ENCODE measurements around the gene BMP3. TPM values are rescaled to one million over a fixed set of nuclear protein-coding genes. Genes with fewer than 3 reads are reported as not detected.

BMP3 gene
- total and polyA plus RNA-seq, 10 of the 15 experiments (the other 5 are each of a cell fraction or from before 2014, with no cell fraction given), result 0.37 to 1.4 (median 0.88) TPM

- CTCF ChIA-PET, result interaction anchor here (0.7 to 2.7 kb wide), 2 partner anchors 15 to 724 kb away, joined by 3 to 15 read pairs; no protein-coding TSS in a partner anchor
- FAIRE-seq (no peak), DNase-seq (ENCODE audit: low read depth, low spot score) (no peak), ATAC-seq (no peak)
- SMC1A ChIA-PET (ENCODE audit: uncharacterized antibody, unreplicated experiment), result no interaction called here
- RAD21 ChIA-PET (ENCODE audit: unreplicated experiment), result no interaction called here
- Histone ChIP-seq H3K79me2 (ENCODE audit: control insufficient read depth, insufficient read depth, low read length) (no peaks in the 10 kb centered on the region), H3K4me2 (ENCODE audit: control insufficient read depth, insufficient read depth) (no peak overlapping the region), H3K4me3 (no peak overlapping the region), H4K20me1 (ENCODE audit: control insufficient read depth, insufficient read depth) (no peaks in the 10 kb centered on the region), H3K4me1 (ENCODE audit: control insufficient read depth, insufficient read depth, low read length) (no peaks in the 10 kb centered on the region), H3K9ac (ENCODE audit: control insufficient read depth, insufficient read depth, low read length) (no peak overlapping the region), H3K9me3 (replicated peaks; ENCODE audit: control insufficient read depth, insufficient read depth, low read length) (no peaks in the 10 kb centered on the region), H3K36me3 (ENCODE audit: control insufficient read depth in 2 of 2, insufficient read depth in 2 of 2, low read length in 1 of 2) (no peaks in the 10 kb centered on the region), H3K27me3 (replicated peaks in 1 of 2; ENCODE audit: control insufficient read depth in 2 of 2, insufficient read depth in 2 of 2, low read length in 1 of 2) (no peaks in the 10 kb centered on the region), H2AFZ (ENCODE audit: control insufficient read depth, low read depth, low read length) (no peak overlapping the region), H3K27ac (ENCODE audit: control insufficient read depth, insufficient read depth) (no peak overlapping the region)
- no TSS peak for BruUV-seq (replicated peaks)
- WGBS (ENCODE audit: insufficient coverage, insufficient replicate concordance, low lambda C conversion rate, missing lambda C conversion rate), result 30% methylated on average over 3 of the region's 3 CpGs
- POLR2A ChIA-PET, result no interaction called here
- in situ Hi-C loops (cut with MboI), result no loop called here
- TF ChIP-seq NRF1 (conservative IDR thresholded peaks at IDR 0.05; ENCODE audit: low read depth, low read length) (no peak), RCOR1 (conservative IDR thresholded peaks at IDR 0.05; ENCODE audit: low read depth, low read length) (no peak), FOXM1 (IDR thresholded peaks at IDR 0.05; ENCODE audit: low read depth, low read length) (no peak), CHD4 (IDR thresholded peaks at IDR 0.05) (no peak), MTA2 (IDR thresholded peaks at IDR 0.05; ENCODE audit: low read depth) (no peak), ATF2 (IDR thresholded peaks at IDR 0.05; ENCODE audit: low read length) (no peak), NFYB (IDR thresholded peaks at IDR 0.05; ENCODE audit: insufficient read depth, low read depth, low read length) (no peak), KLF5 (IDR thresholded peaks at IDR 0.05; ENCODE audit: partially characterized antibody) (no peak), RFX5 (IDR thresholded peaks at IDR 0.05; ENCODE audit: low read depth, low read length) (no peak), ZSCAN29 (IDR thresholded peaks at IDR 0.05) (no peak), RB1 (IDR thresholded peaks at IDR 0.05; ENCODE audit: borderline replicate concordance) (no peak), ZNF274 (IDR thresholded peaks at IDR 0.05; ENCODE audit: insufficient read depth, insufficient read length) (no peak), POLR2AphosphoS2 (IDR thresholded peaks at IDR 0.05; ENCODE audit: low read depth, low read length) (no peak), MEF2B (IDR thresholded peaks at IDR 0.05; ENCODE audit: partially characterized antibody, poor library complexity, severe bottlenecking) (no peak), SMARCA5 (IDR thresholded peaks at IDR 0.05) (no peak)
- TF ChIP-seq, protein P1, sequence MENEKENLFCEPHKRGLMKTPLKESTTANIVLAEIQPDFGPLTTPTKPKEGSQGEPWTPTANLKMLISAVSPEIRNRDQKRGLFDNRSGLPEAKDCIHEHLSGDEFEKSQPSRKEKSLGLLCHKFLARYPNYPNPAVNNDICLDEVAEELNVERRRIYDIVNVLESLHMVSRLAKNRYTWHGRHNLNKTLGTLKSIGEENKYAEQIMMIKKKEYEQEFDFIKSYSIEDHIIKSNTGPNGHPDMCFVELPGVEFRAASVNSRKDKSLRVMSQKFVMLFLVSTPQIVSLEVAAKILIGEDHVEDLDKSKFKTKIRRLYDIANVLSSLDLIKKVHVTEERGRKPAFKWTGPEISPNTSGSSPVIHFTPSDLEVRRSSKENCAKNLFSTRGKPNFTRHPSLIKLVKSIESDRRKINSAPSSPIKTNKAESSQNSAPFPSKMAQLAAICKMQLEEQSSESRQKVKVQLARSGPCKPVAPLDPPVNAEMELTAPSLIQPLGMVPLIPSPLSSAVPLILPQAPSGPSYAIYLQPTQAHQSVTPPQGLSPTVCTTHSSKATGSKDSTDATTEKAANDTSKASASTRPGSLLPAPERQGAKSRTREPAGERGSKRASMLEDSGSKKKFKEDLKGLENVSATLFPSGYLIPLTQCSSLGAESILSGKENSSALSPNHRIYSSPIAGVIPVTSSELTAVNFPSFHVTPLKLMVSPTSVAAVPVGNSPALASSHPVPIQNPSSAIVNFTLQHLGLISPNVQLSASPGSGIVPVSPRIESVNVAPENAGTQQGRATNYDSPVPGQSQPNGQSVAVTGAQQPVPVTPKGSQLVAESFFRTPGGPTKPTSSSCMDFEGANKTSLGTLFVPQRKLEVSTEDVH (IDR thresholded peaks at IDR 0.05; ENCODE audit: low read depth, partially characterized antibody), result no peak
- TF ChIP-seq, protein P2, sequence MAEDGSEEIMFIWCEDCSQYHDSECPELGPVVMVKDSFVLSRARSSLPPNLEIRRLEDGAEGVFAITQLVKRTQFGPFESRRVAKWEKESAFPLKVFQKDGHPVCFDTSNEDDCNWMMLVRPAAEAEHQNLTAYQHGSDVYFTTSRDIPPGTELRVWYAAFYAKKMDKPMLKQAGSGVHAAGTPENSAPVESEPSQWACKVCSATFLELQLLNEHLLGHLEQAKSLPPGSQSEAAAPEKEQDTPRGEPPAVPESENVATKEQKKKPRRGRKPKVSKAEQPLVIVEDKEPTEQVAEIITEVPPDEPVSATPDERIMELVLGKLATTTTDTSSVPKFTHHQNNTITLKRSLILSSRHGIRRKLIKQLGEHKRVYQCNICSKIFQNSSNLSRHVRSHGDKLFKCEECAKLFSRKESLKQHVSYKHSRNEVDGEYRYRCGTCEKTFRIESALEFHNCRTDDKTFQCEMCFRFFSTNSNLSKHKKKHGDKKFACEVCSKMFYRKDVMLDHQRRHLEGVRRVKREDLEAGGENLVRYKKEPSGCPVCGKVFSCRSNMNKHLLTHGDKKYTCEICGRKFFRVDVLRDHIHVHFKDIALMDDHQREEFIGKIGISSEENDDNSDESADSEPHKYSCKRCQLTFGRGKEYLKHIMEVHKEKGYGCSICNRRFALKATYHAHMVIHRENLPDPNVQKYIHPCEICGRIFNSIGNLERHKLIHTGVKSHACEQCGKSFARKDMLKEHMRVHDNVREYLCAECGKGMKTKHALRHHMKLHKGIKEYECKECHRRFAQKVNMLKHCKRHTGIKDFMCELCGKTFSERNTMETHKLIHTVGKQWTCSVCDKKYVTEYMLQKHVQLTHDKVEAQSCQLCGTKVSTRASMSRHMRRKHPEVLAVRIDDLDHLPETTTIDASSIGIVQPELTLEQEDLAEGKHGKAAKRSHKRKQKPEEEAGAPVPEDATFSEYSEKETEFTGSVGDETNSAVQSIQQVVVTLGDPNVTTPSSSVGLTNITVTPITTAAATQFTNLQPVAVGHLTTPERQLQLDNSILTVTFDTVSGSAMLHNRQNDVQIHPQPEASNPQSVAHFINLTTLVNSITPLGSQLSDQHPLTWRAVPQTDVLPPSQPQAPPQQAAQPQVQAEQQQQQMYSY (CRISPR knock-in tag; IDR thresholded peaks at IDR 0.05), result no peak
- intact Hi-C loops (cut with micrococcal nuclease; ENCODE audit: unreplicated experiment), result no loop called here
Observed at GRCh38 chr4:81085291-81085690, 54.8 kb downstream of the BMP3 start.
